Calu3 (cell line): ENCODE measurements around the gene LRRC73. TPM values are rescaled to one million over a fixed set of nuclear protein-coding genes. Genes with fewer than 3 reads are reported as not detected.

ENCODE experiments used
- BruUV-seq: library from RNA; stranded (reverse); fragments of 400-500 nt; replicated peaks from 2 replicates; lab custom pipeline; 2021; lab: Mats Ljungman, UMichigan
- CTCF ChIA-PET: fragments of 300-600 bp; sonication (Branson Sonifier 250); formaldehyde crosslinking; loops from one replicate; lab custom pipeline; 2022; ENCODE audit warnings: antibody characterized with exemption; lab: Charles Lee
- DNase-seq: peaks from one replicate; pipeline ENCODE4 v3.0.0; 2022
- H3K27ac Mint-ChIP-seq: one replicate; pipeline ENCODE4 v1.8.0; 2022; ENCODE audit warnings: mixed read lengths; ENCODE audit not compliant: unreplicated experiment
- H3K27me3 Mint-ChIP-seq: one replicate; pipeline ENCODE4 v1.8.0; 2022; ENCODE audit warnings: mixed read lengths; ENCODE audit not compliant: unreplicated experiment
- H3K36me3 Mint-ChIP-seq: one replicate; pipeline ENCODE4 v1.8.0; 2022; ENCODE audit warnings: mild to moderate bottlenecking, moderate library complexity, mixed read lengths; ENCODE audit not compliant: insufficient read depth, unreplicated experiment
- H3K4me1 Mint-ChIP-seq: one replicate; pipeline ENCODE4 v1.8.0; 2022; ENCODE audit warnings: mild to moderate bottlenecking, low read depth, mixed read lengths; ENCODE audit not compliant: unreplicated experiment
- H3K4me3 Mint-ChIP-seq: one replicate; pipeline ENCODE4 v1.8.0; 2022; ENCODE audit warnings: mild to moderate bottlenecking, low read depth, moderate library complexity, mixed read lengths; ENCODE audit not compliant: unreplicated experiment
- H3K9me3 Mint-ChIP-seq: one replicate; pipeline ENCODE4 v1.8.0; 2022; ENCODE audit warnings: low read depth, mixed read lengths; ENCODE audit not compliant: unreplicated experiment
- CTCF ChIP-seq: fragments of 200-600 bp; IDR thresholded peaks from one replicate; pipeline ENCODE4 v1.8.0; 2022; ENCODE audit warnings: antibody characterized with exemption; ENCODE audit not compliant: unreplicated experiment
- intact Hi-C: fragments of 100-400 bp; cut with micrococcal nuclease; formaldehyde crosslinking; loops from one replicate; pipeline ENCODE4 v1.10.0; 2022; ENCODE audit not compliant: unreplicated experiment
- total RNA-seq: library from RNA; stranded (reverse); gene quantifications from 2 replicates; pipeline ENCODE4 v1.2.3, GENCODE V29; 2022

LRRC73 gene
- total RNA-seq, 1 experiment from 2014 or later = 0.50 TPM

GRCh38 chr6:43491750-43492661, 18.1 kb downstream of the LRRC73 start:
- peak; percentile 44 for DNase-seq
- H3K36me3 Mint-ChIP-seq = peaks cover 10% of the 10 kb centered on the region
- TF ChIP-seq CTCF = no peak
- no peak overlapping the region for H3K27ac Mint-ChIP-seq
- no peaks in the 10 kb centered on the region for H3K27me3 Mint-ChIP-seq
- H3K4me3 Mint-ChIP-seq = no peak overlapping the region
- CTCF ChIA-PET = interaction anchor here (0.6 to 1.3 kb wide), 3 partner anchors 14 to 16 kb away, joined by 3 read pairs; partner anchors contain the start of gene TJAP1
- intact Hi-C loops = no loop called here
- H3K9me3 Mint-ChIP-seq = no peaks in the 10 kb centered on the region
- H3K4me1 Mint-ChIP-seq = peaks cover 35% of the 10 kb centered on the region
- no TSS peak for BruUV-seq

- Mint-ChIP-seq H3K27me3 (no peaks in the 10 kb centered on the region), H3K4me3 (no peak overlapping the region), H3K4me1 (peaks cover 24% of the 10 kb centered on the region), H3K9me3 (no peaks in the 10 kb centered on the region), H3K36me3 (peaks cover 3% of the 10 kb centered on the region), H3K27ac (no peak overlapping the region)
- BruUV-seq = no TSS peak
- CTCF ChIA-PET = interaction anchor here (1.0 kb wide), 1 partner anchor 10 kb away, joined by 3 read pairs; no protein-coding TSS in a partner anchor
- intact Hi-C loops = no loop called here
- DNase-seq = no peak
- no peak for TF ChIP-seq CTCF
Observed at GRCh38 chr6:43490523-43490939, 19.6 kb downstream of the LRRC73 start.

GRCh38 chr6:43489277-43490072, 20.7 kb downstream of the LRRC73 start:
- Mint-ChIP-seq H3K9me3 (no peaks in the 10 kb centered on the region), H3K4me3 (no peak overlapping the region), H3K27me3 (no peaks in the 10 kb centered on the region), H3K36me3 (no peaks in the 10 kb centered on the region), H3K4me1 (peaks cover 16% of the 10 kb centered on the region), H3K27ac (no peak overlapping the region)
- DNase-seq = no peak
- CTCF ChIA-PET = interaction anchor here (0.6 to 1.4 kb wide), 3 partner anchors 18 to 68 kb away, joined by 3 to 6 read pairs (median 3); no protein-coding TSS in a partner anchor
- intact Hi-C loops = no loop called here
- TF ChIP-seq CTCF = no peak
- no TSS peak for BruUV-seq

GRCh38 chr6:43488667-43489276, 21.4 kb downstream of the LRRC73 start:
- no peak for TF ChIP-seq CTCF
- no TSS peak for BruUV-seq
- DNase-seq = no peak
- intact Hi-C loops = no loop called here
- CTCF ChIA-PET = interaction anchor here (0.6 to 1.4 kb wide), 3 partner anchors 19 to 69 kb away, joined by 3 to 6 read pairs (median 3); no protein-coding TSS in a partner anchor
- H3K36me3 Mint-ChIP-seq = no peaks in the 10 kb centered on the region
- no peaks in the 10 kb centered on the region for H3K27me3 Mint-ChIP-seq
- H3K4me1 Mint-ChIP-seq = peaks cover 16% of the 10 kb centered on the region
- H3K9me3 Mint-ChIP-seq = no peaks in the 10 kb centered on the region
- H3K27ac Mint-ChIP-seq = no peak overlapping the region
- H3K4me3 Mint-ChIP-seq = no peak overlapping the region
